ENCODE data around the gene NSDHL.
"Not testable (repeated sequence)": the region's sequence is repeated elsewhere in the genome, so short reads cannot be mapped to it uniquely, and the experiment has no call there.

Gene NSDHL

GRCh38 chrX:152822383-152823086 lies 8.3 kb upstream of the NSDHL start:
- H3K27me3 Mint-ChIP-seq (ENCODE audit: low read depth, poor library complexity) = peaks cover 6% of the 10 kb centered on the region
- peaks cover 22% of the 10 kb centered on the region for H3K9me3 Mint-ChIP-seq
- no peak overlapping the region for H3K4me3 Mint-ChIP-seq
- H3K27ac Mint-ChIP-seq = no peak overlapping the region
- no peaks in the 10 kb centered on the region for H3K4me1 Mint-ChIP-seq
- DNase-seq = no peak
- no peak for TF ChIP-seq CTCF (IDR thresholded peaks at IDR 0.05)
- no peaks in the 10 kb centered on the region for H3K36me3 Mint-ChIP-seq (ENCODE audit: low read depth)

- no peak overlapping the region for H3K27ac Mint-ChIP-seq
- H3K36me3 Mint-ChIP-seq (ENCODE audit: low read depth) = peaks cover 4% of the 10 kb centered on the region
- peaks cover under 1% of the 10 kb centered on the region for H3K27me3 Mint-ChIP-seq (ENCODE audit: low read depth, poor library complexity)
- H3K4me3 Mint-ChIP-seq = no peak overlapping the region
- DNase-seq = no peak
- H3K9me3 Mint-ChIP-seq = peaks cover 15% of the 10 kb centered on the region
- TF ChIP-seq CTCF (IDR thresholded peaks at IDR 0.05) = no peak
- H3K4me1 Mint-ChIP-seq = no peaks in the 10 kb centered on the region
Measured at GRCh38 chrX:152823657-152824056, 7.2 kb upstream of the NSDHL start.

GRCh38 chrX:152824841-152825374 lies 6.0 kb upstream of the NSDHL start:
- H3K9me3 Mint-ChIP-seq = peaks cover 25% of the 10 kb centered on the region
- no peak overlapping the region for H3K27ac Mint-ChIP-seq
- no peak overlapping the region for H3K4me3 Mint-ChIP-seq
- peaks cover 9% of the 10 kb centered on the region for H3K4me1 Mint-ChIP-seq
- DNase-seq = no peak
- TF ChIP-seq CTCF (IDR thresholded peaks at IDR 0.05) = no peak
- H3K36me3 Mint-ChIP-seq (ENCODE audit: low read depth) = peaks cover 4% of the 10 kb centered on the region
- H3K27me3 Mint-ChIP-seq (ENCODE audit: low read depth, poor library complexity) = no peaks in the 10 kb centered on the region

GRCh38 chrX:152831391-152831790 lies 528 bp downstream of the NSDHL start:
- peaks cover 40% of the 10 kb centered on the region for H3K36me3 Mint-ChIP-seq (ENCODE audit: low read depth)
- no peak for DNase-seq
- H3K9me3 Mint-ChIP-seq = peaks cover 62% of the 10 kb centered on the region
- H3K4me1 Mint-ChIP-seq = peaks cover 40% of the 10 kb centered on the region
- H3K27me3 Mint-ChIP-seq (ENCODE audit: low read depth, poor library complexity) = no peaks in the 10 kb centered on the region
- TF ChIP-seq CTCF (IDR thresholded peaks at IDR 0.05) = no peak
- peak overlapping the region; percentile 97 for H3K27ac Mint-ChIP-seq
- peak overlapping the region; percentile 98 for H3K4me3 Mint-ChIP-seq

GRCh38 chrX:152832520-152832919 lies 1.7 kb downstream of the NSDHL start:
- Mint-ChIP-seq H3K4me1 (peaks cover 40% of the 10 kb centered on the region), H3K9me3 (peaks cover 69% of the 10 kb centered on the region), H3K27ac (peak overlapping the region; percentile 97), H3K4me3 (peak overlapping the region; percentile 98), H3K36me3 (ENCODE audit: low read depth) (peaks cover 51% of the 10 kb centered on the region), H3K27me3 (ENCODE audit: low read depth, poor library complexity) (no peaks in the 10 kb centered on the region)
- no peak for DNase-seq
- no peak for TF ChIP-seq CTCF (IDR thresholded peaks at IDR 0.05)

GRCh38 chrX:152833378-152833777 lies 2.5 kb downstream of the NSDHL start:
- Mint-ChIP-seq H3K4me1 (peaks cover 40% of the 10 kb centered on the region), H3K27me3 (ENCODE audit: low read depth, poor library complexity) (no peaks in the 10 kb centered on the region), H3K36me3 (ENCODE audit: low read depth) (peaks cover 59% of the 10 kb centered on the region), H3K27ac (peak overlapping the region; percentile 83), H3K4me3 (peak overlapping the region; percentile 65), H3K9me3 (peaks cover 76% of the 10 kb centered on the region)
- no peak for DNase-seq
- no peak for TF ChIP-seq CTCF (IDR thresholded peaks at IDR 0.05)

GRCh38 chrX:152835470-152835869 lies 4.6 kb downstream of the NSDHL start:
- peaks cover 80% of the 10 kb centered on the region for H3K9me3 Mint-ChIP-seq
- H3K4me1 Mint-ChIP-seq = peaks cover 29% of the 10 kb centered on the region
- peaks cover 74% of the 10 kb centered on the region for H3K36me3 Mint-ChIP-seq (ENCODE audit: low read depth)
- not testable (repeated sequence) for H3K27me3 Mint-ChIP-seq (ENCODE audit: low read depth, poor library complexity); H3K27ac Mint-ChIP-seq; H3K4me3 Mint-ChIP-seq; DNase-seq
